ENCODE data around the gene DAGLA. TPM values are rescaled to one million over a fixed set of nuclear protein-coding genes. Genes with fewer than 3 reads are reported as not detected.

DAGLA gene
- total and polyA plus RNA-seq, 2 donors from 2014 or later = 1.4 to 3.9 TPM

DNA sequence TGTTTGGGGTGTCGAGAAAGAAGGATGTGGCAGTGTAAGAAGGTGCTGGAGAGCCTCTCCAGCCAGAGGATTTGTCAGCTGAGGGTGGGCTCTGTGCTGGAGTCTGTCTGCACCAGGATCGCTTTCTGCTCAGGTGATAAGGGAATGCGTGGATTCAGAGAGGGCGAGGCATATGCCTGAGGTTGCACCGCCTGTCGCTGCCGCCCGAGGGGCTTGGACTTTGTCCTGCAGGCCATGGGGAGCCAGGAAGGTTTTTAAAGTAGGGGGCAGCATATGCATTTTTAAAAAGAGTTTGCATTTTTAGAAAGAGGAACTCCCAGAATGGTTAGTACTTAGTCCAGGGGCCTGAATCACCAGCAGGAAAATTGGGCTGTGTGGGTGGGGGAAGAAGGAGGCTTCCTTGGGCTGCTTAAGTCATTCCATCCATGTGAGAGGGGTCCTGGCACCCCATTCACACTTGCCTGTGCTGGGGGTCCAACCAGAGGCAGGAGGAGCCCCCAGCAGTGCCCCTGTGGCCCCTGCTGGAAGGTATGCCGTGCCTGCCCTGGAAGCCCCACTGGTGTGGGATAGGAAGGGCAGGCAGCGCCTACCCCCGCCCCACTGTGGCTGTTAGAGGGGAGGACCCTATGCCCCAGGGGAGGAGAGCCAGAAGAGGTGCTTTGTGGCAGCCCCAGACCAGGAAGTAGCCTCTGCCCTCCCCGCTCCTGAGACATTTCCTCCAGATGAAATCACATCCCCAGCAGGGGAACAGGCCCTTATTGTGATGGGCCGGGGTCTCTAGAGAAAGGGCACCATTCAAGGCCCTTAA lies 36.5 kb downstream of the DAGLA start:
- TF ChIP-seq, protein P1, sequence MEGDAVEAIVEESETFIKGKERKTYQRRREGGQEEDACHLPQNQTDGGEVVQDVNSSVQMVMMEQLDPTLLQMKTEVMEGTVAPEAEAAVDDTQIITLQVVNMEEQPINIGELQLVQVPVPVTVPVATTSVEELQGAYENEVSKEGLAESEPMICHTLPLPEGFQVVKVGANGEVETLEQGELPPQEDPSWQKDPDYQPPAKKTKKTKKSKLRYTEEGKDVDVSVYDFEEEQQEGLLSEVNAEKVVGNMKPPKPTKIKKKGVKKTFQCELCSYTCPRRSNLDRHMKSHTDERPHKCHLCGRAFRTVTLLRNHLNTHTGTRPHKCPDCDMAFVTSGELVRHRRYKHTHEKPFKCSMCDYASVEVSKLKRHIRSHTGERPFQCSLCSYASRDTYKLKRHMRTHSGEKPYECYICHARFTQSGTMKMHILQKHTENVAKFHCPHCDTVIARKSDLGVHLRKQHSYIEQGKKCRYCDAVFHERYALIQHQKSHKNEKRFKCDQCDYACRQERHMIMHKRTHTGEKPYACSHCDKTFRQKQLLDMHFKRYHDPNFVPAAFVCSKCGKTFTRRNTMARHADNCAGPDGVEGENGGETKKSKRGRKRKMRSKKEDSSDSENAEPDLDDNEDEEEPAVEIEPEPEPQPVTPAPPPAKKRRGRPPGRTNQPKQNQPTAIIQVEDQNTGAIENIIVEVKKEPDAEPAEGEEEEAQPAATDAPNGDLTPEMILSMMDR (IDR thresholded peaks at IDR 0.05; ENCODE audit: borderline replicate concordance, extremely low read depth, insufficient read depth) = no peak
- no peaks in the 10 kb centered on the region for H3K9me3 ChIP-seq (ENCODE audit: control insufficient read depth in 2 of 3, insufficient read depth in 1 of 3, low read length in 3 of 3)
- H3K27me3 ChIP-seq (ENCODE audit: control insufficient read depth, insufficient read depth, low read length) = no peaks in the 10 kb centered on the region
- no peak for FAIRE-seq
- no peaks in the 10 kb centered on the region for H3K4me1 ChIP-seq (ENCODE audit: control insufficient read depth in 2 of 3, insufficient read depth in 2 of 3, low read depth in 1 of 3, low read length in 3 of 3)
- DNase-seq = no peak
- H3K4me3 ChIP-seq (ENCODE audit: low read length in 3 of 3) = no peak overlapping the region
- H3K27ac ChIP-seq (ENCODE audit: low read depth in 2 of 2, low read length in 2 of 2) = no peak overlapping the region
- intact Hi-C loops (cut with DNase I) = no loop called here
- no peak overlapping the region for H3K9ac ChIP-seq (ENCODE audit: low read length in 3 of 3)
- H3K36me3 ChIP-seq (ENCODE audit: control insufficient read depth in 2 of 3, insufficient read depth in 3 of 3, low read length in 3 of 3) = no peaks in the 10 kb centered on the region

DNA sequence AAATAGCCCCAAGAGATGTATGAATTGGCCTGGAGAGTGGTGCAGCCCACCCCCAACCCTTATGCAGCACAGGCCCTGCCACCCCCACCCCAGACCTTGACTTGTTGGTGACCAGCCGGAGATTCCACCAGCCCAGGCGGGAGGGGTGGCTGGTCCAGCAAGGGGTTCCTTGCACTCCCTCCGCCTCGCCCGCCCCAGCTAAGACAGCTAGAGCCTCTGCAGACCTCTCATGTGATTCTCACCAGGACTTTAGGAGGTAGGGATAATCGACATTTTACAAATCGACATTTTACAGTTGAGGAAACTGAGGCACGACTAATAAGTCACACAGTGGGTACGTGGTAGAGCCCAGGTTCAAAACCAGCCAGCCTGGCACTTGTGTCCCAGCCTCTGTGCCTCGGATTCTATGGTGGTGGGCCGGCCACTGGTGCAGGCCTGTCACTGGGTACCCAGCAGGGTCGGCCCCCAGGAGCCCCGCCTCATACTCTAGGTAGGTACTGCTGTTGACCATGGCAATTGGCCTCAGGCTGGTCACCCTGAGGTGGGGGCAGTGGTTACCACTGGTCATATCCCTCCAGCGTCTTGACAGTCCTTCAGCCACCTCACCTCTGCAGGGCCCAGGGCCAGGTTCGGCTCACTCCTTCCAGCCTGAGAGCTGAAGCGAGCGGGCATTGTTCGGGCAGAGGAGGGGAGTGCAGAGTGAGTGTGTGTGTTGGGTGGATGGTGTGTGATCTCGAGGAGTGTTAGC lies 37.3 kb downstream of the DAGLA start:
- no peak overlapping the region for H3K9ac ChIP-seq (ENCODE audit: low read length in 3 of 3)
- H3K4me3 ChIP-seq (ENCODE audit: low read length in 3 of 3) = no peak overlapping the region
- TF ChIP-seq, protein P1 (IDR thresholded peaks at IDR 0.05; ENCODE audit: borderline replicate concordance, extremely low read depth, insufficient read depth) = no peak
- H3K4me1 ChIP-seq (ENCODE audit: control insufficient read depth in 2 of 3, insufficient read depth in 2 of 3, low read depth in 1 of 3, low read length in 3 of 3) = no peaks in the 10 kb centered on the region
- DNase-seq = no peak
- FAIRE-seq = no peak
- H3K9me3 ChIP-seq (ENCODE audit: control insufficient read depth in 2 of 3, insufficient read depth in 1 of 3, low read length in 3 of 3) = no peaks in the 10 kb centered on the region
- H3K36me3 ChIP-seq (ENCODE audit: control insufficient read depth in 2 of 3, insufficient read depth in 3 of 3, low read length in 3 of 3) = no peaks in the 10 kb centered on the region
- no peak overlapping the region for H3K27ac ChIP-seq (ENCODE audit: low read depth in 2 of 2, low read length in 2 of 2)
- no peaks in the 10 kb centered on the region for H3K27me3 ChIP-seq (ENCODE audit: control insufficient read depth, insufficient read depth, low read length)
- intact Hi-C loops (cut with DNase I) = no loop called here

DNA sequence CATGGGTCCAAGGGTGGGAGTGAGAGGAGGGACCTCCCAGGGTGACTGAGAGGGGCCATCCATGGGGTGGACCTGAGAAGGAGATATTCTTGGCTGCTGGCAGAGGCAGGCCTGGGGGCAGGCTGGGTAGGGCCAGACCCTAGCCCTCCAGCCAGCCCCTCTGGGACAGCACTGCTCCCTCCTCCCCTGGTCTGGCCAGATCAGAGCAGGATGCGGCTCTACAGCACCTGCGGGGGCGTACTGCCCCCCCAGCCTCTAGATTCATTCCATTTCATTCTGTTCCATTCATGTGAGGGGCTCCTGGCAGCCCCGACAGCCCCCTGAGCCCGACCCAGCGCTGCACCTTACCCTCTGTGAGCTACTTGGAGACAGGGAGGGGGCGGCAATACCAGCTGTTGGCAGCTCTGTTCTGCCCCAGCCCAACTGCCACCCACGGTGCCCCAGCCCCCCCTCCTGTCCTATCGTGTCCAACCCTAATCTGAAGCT lies 37.9 kb downstream of the DAGLA start:
- TF ChIP-seq, protein P1 (IDR thresholded peaks at IDR 0.05; ENCODE audit: borderline replicate concordance, extremely low read depth, insufficient read depth) = no peak
- H3K4me1 ChIP-seq (ENCODE audit: control insufficient read depth in 2 of 3, insufficient read depth in 2 of 3, low read depth in 1 of 3, low read length in 3 of 3) = no peaks in the 10 kb centered on the region
- no peaks in the 10 kb centered on the region for H3K36me3 ChIP-seq (ENCODE audit: control insufficient read depth in 2 of 3, insufficient read depth in 3 of 3, low read length in 3 of 3)
- intact Hi-C loops (cut with DNase I) = no loop called here
- DNase-seq (peak in 1 of 5 donors; percentile 24), FAIRE-seq (no peak)
- no peaks in the 10 kb centered on the region for H3K9me3 ChIP-seq (ENCODE audit: control insufficient read depth in 2 of 3, insufficient read depth in 1 of 3, low read length in 3 of 3)
- H3K27me3 ChIP-seq (ENCODE audit: control insufficient read depth, insufficient read depth, low read length) = no peaks in the 10 kb centered on the region
- H3K9ac ChIP-seq (ENCODE audit: low read length in 3 of 3) = no peak overlapping the region
- H3K4me3 ChIP-seq (ENCODE audit: low read length in 3 of 3) = peak overlapping the region in 1 of 3 donors; percentile 9
- H3K27ac ChIP-seq (ENCODE audit: low read depth in 2 of 2, low read length in 2 of 2) = no peak overlapping the region

Measured in kidney (tissue), 14 donors.